ENCODE results near the gene ANKDD1B.

The ANKDD1B gene

DNA sequence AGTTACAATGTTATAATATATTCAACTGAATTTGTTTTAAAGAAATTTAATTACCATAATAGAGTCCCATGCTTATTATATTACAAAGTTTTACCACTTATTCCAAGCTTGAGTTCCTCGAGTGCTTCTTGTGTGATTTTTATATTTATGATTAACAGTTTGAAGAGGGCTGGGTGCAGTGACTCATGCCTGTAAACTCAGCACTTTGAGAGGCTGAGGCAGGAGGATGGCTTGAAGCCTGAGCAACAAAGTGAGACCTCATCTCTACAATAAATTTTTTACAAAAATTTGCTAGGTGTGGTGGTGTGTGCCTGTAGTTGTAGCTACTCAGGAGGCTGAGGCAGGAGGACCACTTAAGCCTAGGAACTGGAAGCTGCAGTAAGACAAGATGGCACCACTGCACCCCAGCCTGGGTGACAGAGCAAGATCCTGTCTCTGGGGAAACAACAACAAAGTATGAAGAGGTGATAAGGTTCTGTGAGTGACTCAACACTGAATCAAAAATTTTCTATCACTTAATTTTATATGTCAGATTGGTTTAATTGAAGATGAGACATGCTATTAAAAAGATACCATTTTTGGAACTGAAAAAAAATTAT, 96.8 kb downstream of the ANKDD1B start:
- no peak for DNase-seq (ENCODE audit: low read depth)

DNA sequence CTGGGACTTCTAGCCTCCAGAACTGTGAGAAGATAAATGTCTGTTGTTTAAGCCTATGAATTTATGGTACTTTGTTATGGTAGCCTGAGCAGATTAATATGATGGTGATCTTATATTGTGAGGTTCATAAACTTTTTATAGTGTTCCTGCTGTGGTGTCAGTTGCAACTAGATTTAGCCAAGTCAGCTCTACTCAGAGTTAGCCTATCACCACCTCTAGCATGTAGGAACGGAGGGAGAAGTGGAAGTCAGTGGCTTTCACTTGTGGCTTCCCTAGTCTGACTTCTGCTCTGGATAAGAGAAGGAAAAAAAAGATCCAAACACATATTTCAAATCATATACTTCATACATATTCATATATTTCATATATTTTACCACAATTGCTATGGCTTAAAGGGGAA, 99.4 kb downstream of the ANKDD1B start:
- DNase-seq (ENCODE audit: low read depth), result no peak

DNA sequence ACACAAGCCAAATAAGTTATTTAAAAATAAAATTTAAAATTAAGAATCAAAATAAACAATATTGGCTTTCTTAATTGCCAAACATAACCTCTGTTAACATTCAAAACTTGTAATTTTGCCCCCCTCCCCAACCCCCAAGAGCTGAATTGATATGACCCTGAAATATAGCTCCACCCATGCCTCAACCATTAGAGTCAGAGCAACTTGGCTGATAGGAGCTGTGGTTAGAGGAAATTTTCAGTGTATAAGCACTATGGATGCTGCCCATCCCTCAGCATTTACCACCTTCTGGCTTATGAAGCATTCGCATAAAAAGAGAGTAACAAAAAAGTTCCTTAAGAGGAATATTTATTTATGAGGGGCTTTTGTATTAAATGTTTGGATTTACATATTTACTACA, 99.9 kb downstream of the ANKDD1B start:
- DNase-seq (ENCODE audit: low read depth), result no peak

DNA sequence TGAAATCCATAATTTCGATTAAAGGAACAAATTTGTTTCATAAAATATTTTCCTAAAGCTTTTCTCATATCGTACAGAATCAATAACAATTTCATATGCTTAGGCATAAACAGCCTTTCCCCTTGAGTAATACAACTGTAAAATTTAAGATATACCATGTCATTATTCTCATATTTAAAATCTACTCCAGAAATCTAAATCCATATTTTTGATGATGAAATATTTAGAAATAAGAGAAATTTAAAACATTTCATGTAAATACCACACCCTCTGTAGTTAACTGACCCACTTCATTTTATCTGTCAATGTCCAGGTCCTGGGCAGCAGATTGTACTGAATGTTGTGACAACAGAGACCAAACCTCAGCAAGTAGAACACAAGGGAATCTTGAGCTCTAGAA, 100.8 kb downstream of the ANKDD1B start:
- no peak for DNase-seq (ENCODE audit: low read depth)

DNA sequence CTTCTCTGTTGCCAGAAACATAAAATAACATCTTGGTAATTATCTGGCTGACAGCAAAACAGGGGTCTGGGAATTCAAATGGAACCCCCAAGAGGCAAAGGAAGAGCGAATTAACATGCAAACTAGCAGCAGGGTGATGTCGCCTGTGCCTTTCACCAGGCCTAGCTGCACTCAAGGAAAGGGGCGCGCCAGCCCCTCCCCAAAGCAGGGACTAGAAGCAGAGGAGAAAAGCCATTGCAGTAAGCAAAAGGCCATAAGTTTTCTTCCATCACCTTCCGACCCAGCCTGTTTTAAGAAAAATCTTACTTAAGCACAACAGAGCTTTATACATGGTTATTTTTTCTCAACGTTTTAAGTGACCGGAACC, 105.4 kb downstream of the ANKDD1B start:
- no peak for DNase-seq (ENCODE audit: low read depth)

DNA sequence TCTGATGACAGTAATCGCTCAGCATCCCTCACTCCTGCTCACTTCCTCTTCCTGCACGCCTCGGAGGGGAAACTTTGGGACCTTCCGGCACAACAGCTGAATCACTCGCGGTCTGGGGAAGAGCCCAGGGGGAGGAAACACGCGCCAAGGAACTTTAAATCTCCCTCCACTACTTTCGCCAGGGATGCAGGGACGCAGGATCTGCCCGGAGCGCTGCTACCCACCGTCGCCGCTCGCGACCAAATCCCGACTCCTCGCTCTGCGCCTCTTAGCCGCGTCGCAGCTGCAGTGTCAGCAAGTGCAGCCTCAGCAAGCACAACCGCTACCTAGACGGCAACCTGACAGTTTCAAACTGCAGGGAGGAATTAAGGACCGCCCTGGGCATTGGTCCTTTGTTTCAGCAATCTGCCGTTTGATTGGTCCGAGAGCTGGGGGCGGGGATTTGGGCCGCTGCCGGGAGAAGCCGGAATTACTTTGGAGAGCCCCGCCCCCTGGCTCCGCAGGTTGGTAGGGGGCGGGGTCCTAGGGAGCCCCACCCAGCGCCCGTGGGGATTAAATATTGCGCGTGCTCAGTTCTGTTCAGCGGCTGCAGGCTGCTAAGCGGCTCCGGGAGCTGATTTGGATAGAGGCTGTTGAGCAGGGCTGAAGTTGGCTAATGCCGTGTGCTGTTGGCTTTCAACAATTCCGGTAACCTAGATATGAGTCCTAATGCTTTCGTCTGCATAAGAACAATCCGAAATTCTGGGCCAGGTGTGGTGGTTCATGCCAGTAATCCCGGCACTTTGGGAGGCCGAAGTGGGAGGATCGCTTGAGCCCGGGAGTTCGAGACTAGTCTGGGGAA, 106.0 kb downstream of the ANKDD1B start, which contains the start of gene POC5:
TSS of gene POC5 (minus strand) at position 356 of the 841 bp plus-strand sequence. CDS start 4,500 bp downstream, outside the sequence.
- peak; percentile 94 for DNase-seq (ENCODE audit: low read depth)

DNA sequence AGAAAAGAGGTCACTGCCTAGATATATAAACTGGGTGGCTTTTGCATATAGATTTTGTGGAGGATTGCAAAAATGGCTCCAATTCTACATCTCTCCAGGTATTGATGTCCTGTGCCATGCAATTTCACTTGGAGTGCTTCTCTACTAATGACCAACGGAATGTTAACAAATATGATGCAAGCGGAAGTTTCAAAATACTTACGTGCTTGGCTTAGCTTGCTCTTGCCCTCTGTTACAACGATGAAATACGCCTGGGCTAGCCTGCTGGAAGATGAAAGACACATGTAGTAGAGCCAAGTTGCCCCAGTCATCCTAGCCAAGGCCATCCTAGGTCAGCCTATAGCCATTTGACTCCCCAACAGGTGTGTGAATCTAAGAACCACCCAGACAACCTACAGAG, 109.6 kb downstream of the ANKDD1B start:
- no peak for DNase-seq (ENCODE audit: low read depth)

Data from T-helper 22 cell (primary cell).